Lower lobe of right lung (tissue), 2 donors: ENCODE measurements around the gene CHMP4A. TPM values are rescaled to one million over a fixed set of nuclear protein-coding genes. Genes with fewer than 3 reads are reported as not detected.

Experiments
- ATAC-seq, 2 donors: fragments of 200-7000 bp; cut with Tn5 transposase; one replicate each; pipeline ENCODE4 v1.9.1; 2020 to 2022; ENCODE audit warnings: mild to moderate bottlenecking in 2 of 2, moderate library complexity in 2 of 2
- DNase-seq: peaks from one replicate; pipeline ENCODE4 v3.0.0-alpha.2; 2020
- H3K27ac ChIP-seq: fragments of 200-600 bp; one replicate; pipeline ENCODE4 v1.8.0; 2022
- H3K27me3 ChIP-seq: fragments of 200-600 bp; one replicate; pipeline ENCODE4 v1.8.0; 2022; ENCODE audit warnings: low read depth
- H3K36me3 ChIP-seq: fragments of 200-600 bp; one replicate; pipeline ENCODE4 v1.8.0; 2022; ENCODE audit warnings: mild to moderate bottlenecking
- H3K4me1 ChIP-seq: fragments of 200-600 bp; one replicate; pipeline ENCODE4 v1.8.0; 2022
- H3K4me3 ChIP-seq: fragments of 200-600 bp; one replicate; pipeline ENCODE4 v1.8.0; 2022; ENCODE audit warnings: mild to moderate bottlenecking
- H3K9me3 ChIP-seq: fragments of 200-600 bp; one replicate; pipeline ENCODE4 v1.8.0; 2022
- CTCF ChIP-seq: fragments of 200-600 bp; IDR thresholded peaks from one replicate; pipeline ENCODE4 v1.8.0; 2022; ENCODE audit warnings: antibody characterized with exemption, mild to moderate bottlenecking
- intact Hi-C: fragments of 100-400 bp; cut with DNase I; formaldehyde crosslinking; loops from one replicate; pipeline ENCODE4 v1.11.0; 2022
- long read RNA-seq: library from polyadenylated mRNA; unstranded; transcript quantifications from one replicate; pipeline ENCODE4 v2.0.0, GENCODE V29; 2021
- total RNA-seq: library from RNA; stranded (reverse); fragmentation: NEBNext Ultra II Directional; extraction: Animal tissue kit (Norgen Biotek cat#: 25700); gene quantifications from one replicate; pipeline ENCODE4 v1.2.1, GENCODE V29; 2021
- donor health status: DM: no; HTN: yes; CAD: no; lungs with severe emphysema.

The CHMP4A gene
- total RNA-seq, result 41.9 TPM
- long read RNA-seq, transcript CHMP4A-201 (6 exons, 1,393 nt), result major isoform, 85 of 100 reads
- long read RNA-seq, partial matches to known transcripts, result 1 of 100 reads
- long read RNA-seq, other reads (novel, unspliced or antisense), result 10 of 100 reads

- no peak for TF ChIP-seq CTCF
- Histone ChIP-seq H3K27ac (peak within 1 kb of the TSS; percentile 96), H3K36me3 (peaks cover 46% of the 10 kb centered on the region)
These were observed at the start of gene CHMP4A for GRCh38 chr14:24212924-24213865. TSS of gene CHMP4A (minus strand) at chr14:24213488. CDS start at chr14:24213439, 49 bp downstream.

GRCh38 chr14:24261969-24262327, 48.7 kb upstream of the CHMP4A start:
- Histone ChIP-seq H3K4me1 (peaks cover 12% of the 10 kb centered on the region), H3K27ac (no peak overlapping the region), H3K36me3 (peaks cover 31% of the 10 kb centered on the region), H3K4me3 (no peak overlapping the region), H3K9me3 (no peaks in the 10 kb centered on the region), H3K27me3 (no peaks in the 10 kb centered on the region)
- peak; percentile 27 for DNase-seq
- TF ChIP-seq CTCF, result no peak
- no peak for ATAC-seq
- intact Hi-C loops, result no loop called here

More at GRCh38 chr14:24212924-24213865, at the start of gene CHMP4A:
- peak; percentile 95 for ATAC-seq
- H3K27me3 ChIP-seq, result no peaks in the 10 kb centered on the region
- H3K4me1 ChIP-seq, result peaks cover 33% of the 10 kb centered on the region
- H3K9me3 ChIP-seq, result no peaks in the 10 kb centered on the region
- intact Hi-C loops, result no loop called here
- peak within 1 kb of the TSS; percentile 75 for H3K4me3 ChIP-seq
- DNase-seq, result peak; percentile 99

GRCh38 chr14:24261256-24261968, 48.1 kb upstream of the CHMP4A start:
- Histone ChIP-seq H3K4me1 (peaks cover 12% of the 10 kb centered on the region), H3K27me3 (no peaks in the 10 kb centered on the region), H3K4me3 (no peak overlapping the region), H3K9me3 (no peaks in the 10 kb centered on the region), H3K36me3 (peaks cover 25% of the 10 kb centered on the region), H3K27ac (no peak overlapping the region)
- no peak for TF ChIP-seq CTCF
- intact Hi-C loops, result no loop called here
- ATAC-seq (no peak), DNase-seq (peak; percentile 39)

GRCh38 chr14:24260780-24261157, 47.5 kb upstream of the CHMP4A start:
- no peak overlapping the region for H3K27ac ChIP-seq
- peaks cover 19% of the 10 kb centered on the region for H3K36me3 ChIP-seq
- DNase-seq (no peak), ATAC-seq (no peak)
- TF ChIP-seq CTCF, result no peak
- intact Hi-C loops, result no loop called here
- H3K9me3 ChIP-seq, result no peaks in the 10 kb centered on the region
- peaks cover 12% of the 10 kb centered on the region for H3K4me1 ChIP-seq
- H3K4me3 ChIP-seq, result no peak overlapping the region
- no peaks in the 10 kb centered on the region for H3K27me3 ChIP-seq

GRCh38 chr14:24260026-24260779, 46.9 kb upstream of the CHMP4A start:
- no peaks in the 10 kb centered on the region for H3K27me3 ChIP-seq
- intact Hi-C loops, result no loop called here
- peak; percentile 31 for DNase-seq
- no peak overlapping the region for H3K27ac ChIP-seq
- TF ChIP-seq CTCF, result no peak
- H3K4me3 ChIP-seq, result no peak overlapping the region
- no peaks in the 10 kb centered on the region for H3K9me3 ChIP-seq
- peaks cover 18% of the 10 kb centered on the region for H3K36me3 ChIP-seq
- peak; percentile 22 to 51 for ATAC-seq
- H3K4me1 ChIP-seq, result peaks cover 12% of the 10 kb centered on the region
